ENCODE data around the gene KSR1.

GRCh38 chr17:27552276-27552732, 96.1 kb downstream of the KSR1 start:
- TF ChIP-seq POLR2A (IDR thresholded peaks at IDR 0.05) = no peak
- TF ChIP-seq, protein P1, sequence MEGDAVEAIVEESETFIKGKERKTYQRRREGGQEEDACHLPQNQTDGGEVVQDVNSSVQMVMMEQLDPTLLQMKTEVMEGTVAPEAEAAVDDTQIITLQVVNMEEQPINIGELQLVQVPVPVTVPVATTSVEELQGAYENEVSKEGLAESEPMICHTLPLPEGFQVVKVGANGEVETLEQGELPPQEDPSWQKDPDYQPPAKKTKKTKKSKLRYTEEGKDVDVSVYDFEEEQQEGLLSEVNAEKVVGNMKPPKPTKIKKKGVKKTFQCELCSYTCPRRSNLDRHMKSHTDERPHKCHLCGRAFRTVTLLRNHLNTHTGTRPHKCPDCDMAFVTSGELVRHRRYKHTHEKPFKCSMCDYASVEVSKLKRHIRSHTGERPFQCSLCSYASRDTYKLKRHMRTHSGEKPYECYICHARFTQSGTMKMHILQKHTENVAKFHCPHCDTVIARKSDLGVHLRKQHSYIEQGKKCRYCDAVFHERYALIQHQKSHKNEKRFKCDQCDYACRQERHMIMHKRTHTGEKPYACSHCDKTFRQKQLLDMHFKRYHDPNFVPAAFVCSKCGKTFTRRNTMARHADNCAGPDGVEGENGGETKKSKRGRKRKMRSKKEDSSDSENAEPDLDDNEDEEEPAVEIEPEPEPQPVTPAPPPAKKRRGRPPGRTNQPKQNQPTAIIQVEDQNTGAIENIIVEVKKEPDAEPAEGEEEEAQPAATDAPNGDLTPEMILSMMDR (IDR thresholded peaks at IDR 0.05) = no peak
